H1 (cell line): ENCODE data around the gene AP2A2. TPM values are rescaled to one million over a fixed set of nuclear protein-coding genes. Genes with fewer than 3 reads are reported as not detected.

Source experiments
- CTCF ChIA-PET: fragments of 300-600 bp; sonication (Branson Sonifier 250); formaldehyde crosslinking; loops from one replicate; lab custom pipeline; 2021; ENCODE audit not compliant: partially characterized antibody; lab: Charles Lee
- POLR2A ChIA-PET: fragments of 300-600 bp; sonication (Branson Sonifier 250); formaldehyde crosslinking; loops from one replicate; lab custom pipeline; 2021; ENCODE audit warnings: inconsistent platforms; ENCODE audit not compliant: partially characterized antibody; lab: Charles Lee
- DNase-seq, 2 experiments: peaks; one replicate each; pipeline versions ENCODE4 v3.0.0 to v3.0.0-alpha.2; 2010 to 2022; ENCODE audit warnings: low spot score in 2 of 2, low read depth in 1 of 2, mixed read lengths in 1 of 2
- FAIRE-seq: peaks from 2 replicates; lab custom pipeline; 2011; peaks lifted over from hg19 to GRCh38; lab: Jason Lieb, UNC
- H2AFZ ChIP-seq: 2 replicates; pipeline ENCODE4 v1.8.1; 2012; ENCODE audit warnings: low read length, inconsistent platforms
- H2AK5ac ChIP-seq: 2 replicates; pipeline ENCODE4 v1.6.1; 2013; ENCODE audit warnings: low read depth, low read length
- H2BK120ac ChIP-seq: replicated peaks from 2 replicates; pipeline ENCODE3; 2013; ENCODE audit warnings: low read depth, low read length, inconsistent platforms
- H2BK12ac ChIP-seq: 2 replicates; pipeline ENCODE4 v1.6.1; 2013; ENCODE audit warnings: low read depth, low read length
- H2BK15ac ChIP-seq: 2 replicates; pipeline ENCODE4 v1.6.1; 2013; ENCODE audit warnings: low read length
- H2BK20ac ChIP-seq: 2 replicates; pipeline ENCODE4 v1.6.1; 2013; ENCODE audit warnings: low read length
- H2BK5ac ChIP-seq: 2 replicates; pipeline ENCODE4 v1.6.1; 2013; ENCODE audit warnings: low read depth, low read length
- H3K14ac ChIP-seq: 2 replicates; pipeline ENCODE4 v1.6.1; 2013; ENCODE audit warnings: inconsistent platforms; ENCODE audit not compliant: insufficient read length
- H3K18ac ChIP-seq: 2 replicates; pipeline ENCODE4 v1.6.1; 2013; ENCODE audit warnings: low read length; ENCODE audit errors: extremely low read depth
- H3K23ac ChIP-seq: 2 replicates; pipeline ENCODE4 v1.6.1; 2013; ENCODE audit warnings: inconsistent platforms; ENCODE audit not compliant: insufficient read length
- H3K23me2 ChIP-seq: 2 replicates; pipeline ENCODE4 v1.6.1; 2013; ENCODE audit warnings: low read depth, low read length
- H3K27ac ChIP-seq: 2 replicates; pipeline ENCODE4 v1.6.1; 2011; ENCODE audit warnings: low read depth, low read length, inconsistent platforms
- H3K27me3 ChIP-seq, 4 experiments: replicated peaks in 1 of 4; 1 replicate in 1 of 4; 2 replicates in 3 of 4; pipeline versions ENCODE4 v1.6.1 to v1.8.1; 2011 to 2013; ENCODE audit warnings: low read length in 3 of 4, mild to moderate bottlenecking in 3 of 4, inconsistent platforms in 2 of 4, mixed read lengths in 2 of 4, moderate library complexity in 1 of 4; ENCODE audit not compliant: control insufficient read depth in 3 of 4, insufficient read depth in 3 of 4; ENCODE audit errors: extremely low read depth in 1 of 4
- H3K36me3 ChIP-seq, 4 experiments: 2 replicates each; pipeline versions ENCODE4 v1.6.1 to v1.8.1; 2011 to 2013; ENCODE audit warnings: mild to moderate bottlenecking in 4 of 4, low read length in 3 of 4, moderate library complexity in 2 of 4, control low read depth in 1 of 4, inconsistent platforms in 1 of 4; ENCODE audit not compliant: insufficient read depth in 4 of 4, control insufficient read depth in 2 of 4
- H3K4ac ChIP-seq: replicated peaks from 2 replicates; pipeline ENCODE3; 2013; ENCODE audit warnings: low read length, low read depth, mixed read lengths, inconsistent platforms; ENCODE audit not compliant: insufficient read length
- H3K4me1 ChIP-seq, 4 experiments: replicated peaks in 1 of 4; 1 replicate in 1 of 4; 2 replicates in 3 of 4; pipeline versions ENCODE4 v1.6.1 to v1.8.1; 2011 to 2013; ENCODE audit warnings: low read length in 3 of 4, inconsistent platforms in 2 of 4, mixed read lengths in 1 of 4; ENCODE audit not compliant: insufficient read depth in 4 of 4, control insufficient read depth in 3 of 4
- H3K4me2 ChIP-seq, 2 experiments: 2 replicates each; pipeline versions ENCODE4 v1.6.1 to v1.8.1; 2011 to 2013; ENCODE audit warnings: low read depth in 2 of 2, low read length in 2 of 2, control low read depth in 1 of 2, inconsistent platforms in 1 of 2, mild to moderate bottlenecking in 1 of 2; ENCODE audit not compliant: insufficient read depth in 1 of 2
- H3K4me3 ChIP-seq, 4 experiments: fragments of 200-600, 300-600 bp in 1 of 4; sonication (generic), shearing (Covaris generic), sonication (Bioruptor Twin) in 1 of 4; 2 replicates each; pipeline versions ENCODE4 v1.5.1 to v1.8.1; 2011 to 2016; ENCODE audit warnings: low read length in 4 of 4, low read depth in 3 of 4, control low read depth in 2 of 4, inconsistent platforms in 2 of 4, mild to moderate bottlenecking in 2 of 4, mixed read lengths in 1 of 4, moderate library complexity in 1 of 4; ENCODE audit not compliant: insufficient read depth in 2 of 4; ENCODE audit errors: extremely low read depth in 1 of 4
- H3K56ac ChIP-seq: replicated peaks from 2 replicates; pipeline ENCODE3; 2013; ENCODE audit warnings: low read depth, mild to moderate bottlenecking, mixed read lengths, low read length, inconsistent platforms; ENCODE audit not compliant: insufficient read length
- H3K79me1 ChIP-seq: 2 replicates; pipeline ENCODE4 v1.6.1; 2013; ENCODE audit warnings: low read depth, low read length, control low read depth
- H3K79me2 ChIP-seq, 2 experiments: 2 replicates each; pipeline versions ENCODE4 v1.6.1 to v1.8.1; 2012 to 2013; ENCODE audit warnings: low read length in 2 of 2, mild to moderate bottlenecking in 2 of 2, inconsistent platforms in 1 of 2; ENCODE audit not compliant: insufficient read depth in 2 of 2, control insufficient read depth in 1 of 2
- H3K9ac ChIP-seq, 4 experiments: replicated peaks in 1 of 4; 1 replicate in 1 of 4; 2 replicates in 3 of 4; pipeline versions ENCODE4 v1.6.1 to v1.8.1; 2011 to 2013; ENCODE audit warnings: low read depth in 3 of 4, low read length in 3 of 4, control low read depth in 2 of 4, mild to moderate bottlenecking in 2 of 4, moderate library complexity in 2 of 4, inconsistent platforms in 1 of 4; ENCODE audit errors: extremely low read depth in 1 of 4
- H3K9me3 ChIP-seq, 2 experiments: 2 replicates each; pipeline versions ENCODE4 v1.6.1 to v1.8.1; 2012 to 2013; ENCODE audit warnings: mild to moderate bottlenecking in 2 of 2, moderate library complexity in 2 of 2, control low read depth in 1 of 2, inconsistent platforms in 1 of 2, low read depth in 1 of 2, low read length in 1 of 2, mixed read lengths in 1 of 2; ENCODE audit not compliant: insufficient read depth in 2 of 2
- H4K20me1 ChIP-seq, 2 experiments: replicated peaks in 1 of 2; 2 replicates each; pipeline versions ENCODE3 to v1.8.1; 2011 to 2013; ENCODE audit warnings: inconsistent platforms in 2 of 2, low read length in 2 of 2, mild to moderate bottlenecking in 1 of 2; ENCODE audit not compliant: insufficient read depth in 2 of 2, control insufficient read depth in 1 of 2
- H4K5ac ChIP-seq: 2 replicates; pipeline ENCODE4 v1.6.1; 2013; ENCODE audit warnings: low read length, low read depth, mixed read lengths, inconsistent platforms; ENCODE audit not compliant: insufficient read length
- H4K8ac ChIP-seq: 2 replicates; pipeline ENCODE4 v1.8.0; 2013; ENCODE audit warnings: mild to moderate bottlenecking, moderate library complexity, low read length, inconsistent platforms; ENCODE audit not compliant: insufficient read depth; ENCODE audit errors: extremely low read depth
- H4K91ac ChIP-seq: replicated peaks from 2 replicates; pipeline ENCODE3; 2013; ENCODE audit warnings: low read length, mixed read lengths, inconsistent platforms; ENCODE audit not compliant: insufficient read length
- BACH1 ChIP-seq: IDR thresholded peaks from 2 replicates; pipeline ENCODE4 v1.6.1; 2012; ENCODE audit warnings: low read length, improper control_type of control experiment
- BCL11A ChIP-seq, 2 experiments: IDR thresholded peaks; one replicate each; pipeline ENCODE4 v1.6.1; 2011; ENCODE audit warnings: low read depth in 2 of 2, low read length in 2 of 2, mild to moderate bottlenecking in 2 of 2
- CEBPB ChIP-seq: IDR thresholded peaks from 2 replicates; pipeline ENCODE4 v1.6.1; 2012; ENCODE audit warnings: low read depth, low read length
- CTBP2 ChIP-seq: IDR thresholded peaks from 2 replicates; pipeline ENCODE4 v1.7.0; 2011; ENCODE audit warnings: borderline replicate concordance, mild to moderate bottlenecking, moderate library complexity, mixed read lengths, low read length; ENCODE audit not compliant: insufficient read depth, insufficient read length
- EP300 ChIP-seq, 2 experiments: IDR thresholded peaks; 1 replicate in 1 of 2; 2 replicates in 1 of 2; pipeline ENCODE4 v1.6.1; 2011 to 2012; ENCODE audit warnings: low read depth in 2 of 2, low read length in 2 of 2, mild to moderate bottlenecking in 2 of 2, borderline replicate concordance in 1 of 2, inconsistent platforms in 1 of 2, moderate library complexity in 1 of 2
- JUN ChIP-seq: IDR thresholded peaks from 2 replicates; pipeline ENCODE4 v1.6.1; 2011; ENCODE audit warnings: low read depth, mild to moderate bottlenecking, improper control_type of control experiment, low read length
- KDM1A ChIP-seq: fragments of 200-600, 300-600 bp; sonication (generic); IDR thresholded peaks from 2 replicates; pipeline ENCODE4 v1.7.1; 2016; ENCODE audit warnings: mild to moderate bottlenecking, low read length, borderline replicate concordance
- POLR2A ChIP-seq, 2 experiments: IDR thresholded peaks; 1 replicate in 1 of 2; 2 replicates in 1 of 2; pipeline ENCODE4 v1.6.1; 2011; ENCODE audit warnings: low read depth in 2 of 2, low read length in 2 of 2, mild to moderate bottlenecking in 2 of 2; ENCODE audit errors: control extremely low read depth in 1 of 2
- POLR2AphosphoS5 ChIP-seq: IDR thresholded peaks from 2 replicates; pipeline ENCODE4 v1.6.1; 2011; ENCODE audit warnings: low read depth, low read length
- RAD21 ChIP-seq, 2 experiments: IDR thresholded peaks in 1 of 2; conservative IDR thresholded peaks in 1 of 2; 2 replicates each; pipeline ENCODE4 v1.6.1; 2011; ENCODE audit warnings: low read depth in 2 of 2, low read length in 2 of 2, improper control_type of control experiment in 1 of 2, inconsistent platforms in 1 of 2, mild to moderate bottlenecking in 1 of 2, moderate library complexity in 1 of 2
- SP1 ChIP-seq: IDR thresholded peaks from 2 replicates; pipeline ENCODE4 v1.6.1; 2011; ENCODE audit warnings: low read depth, low read length
- SP2 ChIP-seq: IDR thresholded peaks from 2 replicates; pipeline ENCODE4 v1.6.1; 2012; ENCODE audit warnings: mild to moderate bottlenecking, low read length, inconsistent platforms
- TBP ChIP-seq: IDR thresholded peaks from 2 replicates; pipeline ENCODE4 v1.6.1; 2011; ENCODE audit warnings: low read depth, low read length, improper control_type of control experiment
- YY1 ChIP-seq: IDR thresholded peaks from 2 replicates; pipeline ENCODE4 v1.6.1; 2011; ENCODE audit warnings: low read depth, mild to moderate bottlenecking, low read length
- WGBS, 2 experiments: shearing (Covaris generic) in 1 of 2; methylation state at CpG; one replicate each; pipeline versions ENCODE4 v1.1.6 to v1.1.7; 2013 to 2015; ENCODE audit warnings: low lambda C conversion rate in 2 of 2, mixed read lengths in 2 of 2, inconsistent platforms in 1 of 2, low coverage in 1 of 2, missing lambda C conversion rate in 1 of 2; ENCODE audit not compliant: insufficient replicate concordance in 2 of 2, insufficient coverage in 1 of 2, insufficient read length in 1 of 2; ENCODE audit errors: extremely low coverage in 1 of 2, missing lambda C conversion rate in 1 of 2; 5-methylcytosine and 5-hydroxymethylcytosine counted together
- polyA plus RNA-seq, 7 experiments: library from polyadenylated mRNA; depleted of rRNA in 3 of 7; stranded (reverse) in 5 of 7; unstranded in 2 of 7; fragments of >200 nt in 5 of 7; fragments of 200-250 nt in 2 of 7; gene quantifications; 1 replicate in 5 of 7; 2 replicates in 1 of 7; 4 replicates in 1 of 7; pipeline versions ENCODE4 v1.2.1 to v1.2.3, GENCODE V29; 2011 to 2013; ENCODE audit warnings: missing spikeins in 2 of 7, mixed read lengths in 2 of 7
- total RNA-seq: library from RNA; stranded (reverse); fragmentation: NEBNext Ultra II Directional; extraction: Animal tissue kit (Norgen Biotek cat#: 25700); gene quantifications from 2 replicates; pipeline ENCODE4 v1.2.1, GENCODE V29; 2021

The AP2A2 gene
- total and polyA plus RNA-seq, 2 of the 8 experiments (the other 6 are each of a cell fraction or from before 2014, with no cell fraction given), result 50.0 to 65.0 TPM

DNA sequence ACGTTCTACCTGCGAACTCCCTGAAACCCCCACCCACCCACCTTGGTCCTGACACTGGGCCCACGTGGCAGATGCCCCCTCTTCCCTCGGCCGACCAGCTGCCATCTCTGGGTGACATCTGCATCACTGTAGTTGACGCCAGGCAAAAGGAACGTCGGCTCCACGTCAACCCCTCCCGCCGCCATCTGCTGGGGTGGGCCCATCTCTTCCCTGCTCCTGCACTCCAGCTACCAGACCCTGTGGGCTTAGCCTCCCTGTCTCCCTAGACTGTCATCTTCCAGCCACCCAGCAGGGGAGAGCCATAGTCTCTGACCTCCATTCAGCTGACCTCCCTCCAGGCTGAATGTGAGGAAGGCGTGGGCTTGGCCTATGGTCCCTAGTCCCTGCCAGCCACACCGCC, 36.4 kb upstream of the AP2A2 start:
- H3K9me3 ChIP-seq, result no peaks in the 10 kb centered on the region
- H4K20me1 ChIP-seq, result peaks cover 0 to 17% of the 10 kb centered on the region in 2 experiments
- ChIA-PET POLR2A (interaction anchor here (1.0 to 2.0 kb wide), 4 partner anchors 16 to 46 kb away, joined by 3 to 5 read pairs (median 4); partner anchors contain the start of genes CHID1 and TSPAN4), CTCF (interaction anchor here (0.6 to 4.9 kb wide), 9 partner anchors 9 to 162 kb away, joined by 3 to 25 read pairs (median 5); no protein-coding TSS in a partner anchor)
- H2BK5ac ChIP-seq, result no peak overlapping the region
- H3K23ac ChIP-seq, result no peak overlapping the region
- no peak overlapping the region for H4K91ac ChIP-seq
- H3K79me2 ChIP-seq, result no peaks in the 10 kb centered on the region
- 94% methylated on average over 12 of the region's 13 CpGs; no CpG with 5 or more reads in 1 of the 2 experiments for WGBS, 2 experiments
- H3K18ac ChIP-seq, result no peak overlapping the region
- no peaks in the 10 kb centered on the region for H3K23me2 ChIP-seq
- no peak overlapping the region for H4K8ac ChIP-seq
- no peak overlapping the region for H2BK12ac ChIP-seq
- no peak for DNase-seq
- no peak overlapping the region for H2AK5ac ChIP-seq
- H2BK15ac ChIP-seq, result no peak overlapping the region
- H3K4me3 ChIP-seq, result no peak overlapping the region
- no peak overlapping the region for H3K4me2 ChIP-seq
- no peak overlapping the region for H3K9ac ChIP-seq
- H3K27me3 ChIP-seq, result no peaks in the 10 kb centered on the region
- no peak for FAIRE-seq
- H3K4me1 ChIP-seq, result peaks cover 0 to 5% (median 3%) of the 10 kb centered on the region in 4 experiments; a peak in 4 of 7 replicates
- no peak overlapping the region for H2BK120ac ChIP-seq
- H2BK20ac ChIP-seq, result no peak overlapping the region
- no peak overlapping the region for H3K4ac ChIP-seq
- H3K14ac ChIP-seq, result no peak overlapping the region
- no peak overlapping the region for H4K5ac ChIP-seq
- H3K56ac ChIP-seq, result no peak overlapping the region
- H3K36me3 ChIP-seq, result peaks cover 0 to 12% (median 7%) of the 10 kb centered on the region in 4 experiments; a peak in 3 of 8 replicates
- no peak overlapping the region for H2AFZ ChIP-seq
- no peaks in the 10 kb centered on the region for H3K79me1 ChIP-seq
- no peak overlapping the region for H3K27ac ChIP-seq
- TF ChIP-seq BACH1 (no peak), KDM1A (no peak), JUN (no peak), RAD21 (IDR thresholded peaks at IDR 0.05 in 1 of 2, conservative IDR thresholded peaks at IDR 0.05 in 1 of 2; ENCODE audit: low read depth in 2 of 2, low read length in 2 of 2) (no peak), TBP (no peak), EP300 (IDR thresholded peaks at IDR 0.05; ENCODE audit: borderline replicate concordance in 1 of 2, low read depth in 2 of 2, low read length in 2 of 2) (no peak), YY1 (no peak), SP1 (no peak), CEBPB (no peak), BCL11A (IDR thresholded peaks at IDR 0.05; ENCODE audit: low read depth in 2 of 2, low read length in 2 of 2) (no peak), SP2 (no peak), POLR2AphosphoS5 (no peak), POLR2A (IDR thresholded peaks at IDR 0.05; ENCODE audit: control extremely low read depth in 1 of 2, low read depth in 2 of 2, low read length in 2 of 2) (no peak), CTBP2 (no peak)
